Measurements from ENCODE around the gene MALAT1.

Gene MALAT1

GRCh38 chr11:65540290-65541092 lies 41.6 kb downstream of the MALAT1 start:
- peak; percentile 81 for DNase-seq

- no peak for DNase-seq
These were observed 42.5 kb downstream of the MALAT1 start for GRCh38 chr11:65541093-65541982.

- no peak for DNase-seq
These were observed 44.0 kb downstream of the MALAT1 start for GRCh38 chr11:65542738-65543390.

- DNase-seq, result no peak
These were observed 47.0 kb downstream of the MALAT1 start for GRCh38 chr11:65545853-65546216.

GRCh38 chr11:65546217-65546958 lies 47.5 kb downstream of the MALAT1 start:
- DNase-seq, result peak; percentile 98

GRCh38 chr11:65547446-65548125 lies 48.7 kb downstream of the MALAT1 start:
- DNase-seq, result no peak

GRCh38 chr11:65548395-65548794 lies 49.5 kb downstream of the MALAT1 start:
- DNase-seq, result no peak

GRCh38 chr11:65549096-65549495 lies 50.3 kb downstream of the MALAT1 start:
- no peak for DNase-seq

GRCh38 chr11:65551572-65552387 lies 52.9 kb downstream of the MALAT1 start:
- peak; percentile 22 for DNase-seq

- no peak for DNase-seq
These were observed 53.6 kb downstream of the MALAT1 start for GRCh38 chr11:65552388-65552951.

- DNase-seq, result peak; percentile 67
These were observed 54.6 kb downstream of the MALAT1 start for GRCh38 chr11:65553301-65554001.

- DNase-seq, result no peak
These were observed 55.4 kb downstream of the MALAT1 start for GRCh38 chr11:65554057-65554818.

GRCh38 chr11:65554842-65555430 lies 56.1 kb downstream of the MALAT1 start:
- no peak for DNase-seq

GRCh38 chr11:65555693-65556231 lies 56.9 kb downstream of the MALAT1 start:
- no peak for DNase-seq
